RWPE1 (cell line): ENCODE data around the gene GPR142.

ENCODE experiments used
- CTCF ChIA-PET: fragments of 350-600 bp; sonication (Branson Sonifier 250); formaldehyde crosslinking; extraction: SDS; loops from one replicate; lab custom pipeline; 2021; lab: Yijun Ruan, JAX
- POLR2A ChIA-PET: fragments of 400-600 bp; formaldehyde crosslinking; extraction: SDS; loops from one replicate; lab custom pipeline; 2020; ENCODE audit warnings: antibody characterized with exemption; ENCODE audit not compliant: low non-redundant PET; lab: Yijun Ruan, JAX
- DNase-seq: peaks from one replicate; pipeline ENCODE4 v3.0.0; 2012; ENCODE audit warnings: low spot score
- H3K27ac ChIP-seq: fragments of 450-650 bp; 2 replicates; pipeline ENCODE4 v1.5.1; 2017
- CTCF ChIP-seq: fragments of 450-650 bp; conservative IDR thresholded peaks from 2 replicates; pipeline ENCODE4 v1.5.1; 2017; ENCODE audit warnings: low read depth, mild to moderate bottlenecking

GPR142 gene

GRCh38 chr17:74419928-74420411, 52.7 kb downstream of the GPR142 start:
- DNase-seq = no peak
- ChIA-PET POLR2A (no interaction called here), CTCF (interaction anchor here (0.6 kb wide), 1 partner anchor 238 kb away, joined by 4 read pairs; no protein-coding TSS in a partner anchor)
- no peak overlapping the region for H3K27ac ChIP-seq
- no peak for TF ChIP-seq CTCF
